Lung microvascular endothelial cell (primary cell): ENCODE results near the gene SLIT1. TPM values are rescaled to one million over a fixed set of nuclear protein-coding genes. Genes with fewer than 3 reads are reported as not detected.

Experiments
- DNase-seq, 2 donors: peaks; one replicate each; pipeline versions ENCODE4 v3.0.0 to v3.0.0-alpha.2; 2010; ENCODE audit warnings: low read depth in 2 of 2
- total RNA-seq: library from RNA; depleted of rRNA; stranded (reverse); fragments of >200 nt; gene quantifications from 2 replicates; pipeline ENCODE4 v1.2.1, GENCODE V29; 2014

The SLIT1 gene
- total RNA-seq, 1 donor from 2014 or later, result not detected

DNA sequence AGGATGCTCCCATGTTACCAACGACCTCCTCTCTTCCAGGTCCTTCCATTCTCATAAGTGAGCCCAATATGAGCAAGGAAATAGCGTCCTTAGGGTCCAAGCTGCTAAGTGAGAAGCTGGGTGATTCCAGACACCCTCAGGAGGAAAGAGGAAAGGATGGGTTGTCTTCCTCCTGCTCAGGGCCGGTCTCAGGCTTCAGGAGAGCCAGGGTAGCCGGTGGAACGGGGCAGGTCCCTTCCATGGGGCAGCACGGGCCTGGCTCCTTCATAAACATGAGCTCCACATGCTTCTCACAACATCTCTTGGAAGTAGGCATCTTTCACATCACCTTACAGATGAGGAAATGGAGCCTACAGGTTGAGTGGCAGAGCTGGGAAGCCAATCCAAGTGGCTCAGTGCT, 12.7 kb downstream of the SLIT1 start:
- no peak for DNase-seq

DNA sequence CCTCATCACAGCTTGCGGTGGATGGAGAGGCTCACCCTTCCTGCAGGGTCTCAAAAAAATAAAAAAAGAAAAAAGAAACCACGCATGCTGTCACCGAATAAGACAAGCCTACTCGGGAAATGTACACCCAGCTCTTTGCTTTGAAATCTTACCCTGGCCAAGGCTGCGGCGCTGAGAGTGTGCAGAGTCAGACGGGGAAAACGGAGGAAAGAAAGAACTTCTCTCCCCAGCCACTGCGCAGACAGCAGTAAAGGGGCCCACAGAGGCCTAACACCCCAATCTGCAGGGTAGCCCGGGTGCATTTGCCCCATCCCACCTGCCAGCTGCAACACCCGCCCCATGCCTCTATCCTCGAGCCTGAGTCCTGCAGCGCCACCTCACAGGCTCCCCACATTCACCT, 14.8 kb downstream of the SLIT1 start:
- no peak for DNase-seq

DNA sequence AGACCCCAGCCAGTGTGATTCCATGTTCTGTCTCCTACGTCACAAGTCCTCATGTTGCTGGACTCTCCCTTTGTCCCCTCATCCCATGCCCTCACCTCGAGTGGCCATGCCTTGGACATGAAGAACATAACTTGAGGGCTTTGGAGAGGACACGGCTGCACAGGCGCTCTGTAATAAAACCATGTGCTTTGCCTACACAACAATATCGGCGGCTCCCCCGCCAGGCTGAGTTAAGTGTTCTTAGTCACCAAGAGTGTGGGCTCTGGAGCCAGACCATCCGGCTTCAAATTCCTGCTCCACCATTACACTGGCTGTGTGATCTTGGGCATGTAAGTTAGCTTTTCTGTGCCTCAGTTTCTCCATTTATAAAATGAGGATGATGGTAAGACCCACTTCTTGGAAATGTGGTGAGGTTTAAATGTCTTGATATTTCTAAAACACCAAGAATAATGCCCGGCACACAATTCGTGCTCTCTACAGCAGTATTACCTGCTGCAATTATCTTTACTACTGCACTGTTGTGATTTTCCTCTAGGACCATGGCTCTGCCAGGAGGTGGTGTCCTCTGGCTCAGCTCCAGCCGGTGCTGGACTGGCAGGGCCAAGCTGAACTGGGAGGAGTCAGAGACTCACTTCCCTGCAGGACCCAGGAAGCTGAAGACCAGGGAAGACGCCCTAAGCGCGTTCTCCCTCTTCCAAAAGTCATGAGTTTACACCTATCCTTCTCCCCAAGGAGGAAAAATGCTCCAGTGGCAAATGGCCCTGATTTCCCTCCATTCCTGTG, 15.7 kb downstream of the SLIT1 start:
- DNase-seq, result no peak

DNA sequence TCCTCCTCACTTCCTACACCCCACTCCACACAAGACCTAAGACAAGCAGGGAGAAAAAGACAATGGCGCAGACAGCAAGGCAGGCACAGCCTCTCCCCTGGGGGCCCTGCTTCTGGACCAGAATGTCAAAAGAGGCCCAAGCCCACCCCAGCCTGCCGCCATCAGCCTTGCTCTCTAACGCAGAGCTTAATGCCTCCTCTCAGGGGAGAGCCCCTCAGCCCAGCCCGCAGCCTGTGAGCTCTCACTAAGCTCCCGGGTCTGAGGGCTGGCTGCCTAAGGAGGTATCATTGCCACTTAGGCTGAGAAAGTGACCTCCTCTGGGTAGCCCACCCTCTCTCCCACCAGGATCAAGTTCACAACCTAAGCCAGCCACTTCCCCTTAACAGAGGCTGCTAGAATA, 16.7 kb downstream of the SLIT1 start:
- no peak for DNase-seq

DNA sequence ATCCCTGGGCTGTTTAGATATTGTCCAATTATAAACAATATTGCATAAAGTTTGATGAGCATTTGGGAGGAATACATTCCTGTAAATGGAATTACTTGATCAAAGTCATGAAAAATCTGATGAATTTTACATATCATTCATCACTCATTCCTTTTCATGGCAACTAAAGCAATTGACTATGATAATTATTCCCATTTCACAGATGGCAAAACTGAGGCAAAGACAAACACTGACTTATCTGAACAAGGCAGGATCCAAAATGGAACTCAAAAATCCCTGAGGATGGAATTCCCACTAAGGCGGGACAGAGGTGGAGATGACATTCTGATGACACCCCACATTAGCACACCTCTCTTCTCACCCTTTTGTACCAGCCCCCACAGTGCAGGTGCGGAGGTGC, 17.1 kb downstream of the SLIT1 start:
- DNase-seq, result no peak

DNA sequence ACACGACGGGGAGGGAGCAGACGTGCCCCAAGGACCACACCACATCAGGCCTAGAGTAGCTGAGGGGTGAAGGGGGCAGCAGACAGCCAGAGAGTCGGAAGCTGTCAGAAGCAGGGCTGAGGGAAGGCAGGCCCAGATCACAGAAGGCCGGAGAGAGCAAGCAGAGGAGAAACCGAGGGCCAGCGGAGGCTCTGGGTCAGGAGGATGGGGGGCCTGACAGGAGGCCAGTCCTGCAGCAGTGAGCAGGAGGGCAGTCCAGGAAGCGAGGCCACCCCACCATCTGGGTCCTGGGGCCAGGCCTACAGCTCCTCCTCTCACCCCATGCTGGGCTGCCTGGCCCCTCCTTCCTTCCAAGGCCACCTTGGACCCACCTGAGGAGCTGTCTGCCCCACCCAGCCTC, 20.3 kb downstream of the SLIT1 start:
- DNase-seq, result no peak

DNA sequence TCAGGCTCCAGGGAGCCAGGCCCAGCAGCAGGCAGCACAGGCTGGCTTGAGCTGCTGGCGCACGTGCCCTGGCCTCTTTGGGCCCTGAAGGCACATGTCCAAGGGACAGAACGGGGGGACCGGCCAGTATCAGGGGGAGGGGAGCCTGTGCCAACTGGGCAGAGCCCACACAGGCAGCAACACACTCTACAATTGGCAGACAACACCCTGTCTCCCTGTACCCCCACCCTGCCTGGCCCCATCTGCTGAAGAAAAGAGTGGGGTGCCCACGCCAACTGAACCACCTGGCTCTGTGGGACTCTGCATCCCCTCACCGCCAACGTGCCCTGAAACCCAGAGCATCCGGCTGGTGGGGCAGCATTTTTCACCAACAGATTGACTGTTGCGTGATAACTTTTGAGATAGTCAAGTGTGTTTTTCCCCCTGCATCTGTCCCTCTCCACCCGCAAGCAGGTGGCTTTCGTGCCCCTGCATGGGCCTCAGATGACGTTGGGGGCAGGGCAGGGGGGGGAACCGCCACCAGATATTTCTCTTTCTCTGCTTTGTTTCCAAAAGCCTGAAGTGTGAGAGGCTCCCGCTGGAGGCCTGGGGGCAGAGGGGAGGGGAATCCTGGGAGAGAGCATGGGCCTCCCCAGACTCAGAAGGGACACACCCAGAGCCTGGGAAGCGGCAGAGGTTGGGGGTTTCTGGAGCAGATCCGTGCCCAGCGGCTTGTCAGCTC, 21.8 kb downstream of the SLIT1 start:
- DNase-seq, result no peak

DNA sequence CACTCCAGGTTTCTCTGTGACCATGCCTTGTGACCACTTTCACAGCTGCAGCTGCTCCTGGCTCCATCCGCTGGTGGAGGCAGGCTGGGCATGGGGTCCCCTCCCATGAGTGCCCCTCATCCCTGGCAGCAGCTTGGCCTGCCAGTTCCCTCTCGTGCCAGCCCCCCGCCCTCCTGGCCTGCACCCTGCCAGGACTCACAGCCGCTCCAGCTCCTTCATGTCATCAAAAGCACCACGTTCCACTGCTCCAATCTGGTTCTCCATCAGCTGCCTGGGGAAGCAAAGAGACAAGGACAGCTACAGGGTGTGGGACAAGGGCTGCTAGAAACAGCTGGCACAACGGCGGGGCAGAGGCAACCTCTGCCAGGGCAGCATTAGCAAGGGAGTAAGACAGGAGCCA, 22.6 kb downstream of the SLIT1 start:
- no peak for DNase-seq

DNA sequence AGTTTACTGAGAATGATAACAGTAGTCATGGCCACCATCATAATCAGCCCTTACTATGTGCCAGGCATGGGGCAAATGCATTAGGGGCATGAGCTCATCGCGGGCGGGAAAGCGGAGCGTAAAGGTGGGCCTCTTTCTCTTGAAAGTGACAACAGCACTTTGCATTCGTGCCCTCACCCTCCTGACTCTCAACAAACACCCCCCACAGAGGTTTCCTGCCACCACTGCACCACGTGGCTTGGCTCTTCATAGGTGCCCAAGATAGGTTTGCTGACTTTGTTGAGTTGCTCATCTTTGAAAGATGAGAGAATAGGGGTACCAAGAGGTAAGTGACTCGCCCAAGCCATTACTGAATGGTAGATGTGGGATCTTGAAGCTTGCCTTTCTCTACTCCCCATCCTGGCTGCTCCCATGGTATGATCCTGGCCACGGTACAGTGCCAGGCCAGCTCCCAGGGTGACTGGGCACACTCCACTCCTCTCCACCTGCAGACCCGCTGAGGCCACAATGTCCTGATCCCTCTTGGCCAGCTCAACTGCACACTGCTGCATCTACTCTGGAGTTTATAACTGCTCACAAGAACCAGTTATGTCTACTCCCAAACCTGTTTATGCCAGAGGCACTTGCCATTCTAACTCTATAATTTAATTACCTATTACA, 26.0 kb downstream of the SLIT1 start:
- no peak for DNase-seq

DNA sequence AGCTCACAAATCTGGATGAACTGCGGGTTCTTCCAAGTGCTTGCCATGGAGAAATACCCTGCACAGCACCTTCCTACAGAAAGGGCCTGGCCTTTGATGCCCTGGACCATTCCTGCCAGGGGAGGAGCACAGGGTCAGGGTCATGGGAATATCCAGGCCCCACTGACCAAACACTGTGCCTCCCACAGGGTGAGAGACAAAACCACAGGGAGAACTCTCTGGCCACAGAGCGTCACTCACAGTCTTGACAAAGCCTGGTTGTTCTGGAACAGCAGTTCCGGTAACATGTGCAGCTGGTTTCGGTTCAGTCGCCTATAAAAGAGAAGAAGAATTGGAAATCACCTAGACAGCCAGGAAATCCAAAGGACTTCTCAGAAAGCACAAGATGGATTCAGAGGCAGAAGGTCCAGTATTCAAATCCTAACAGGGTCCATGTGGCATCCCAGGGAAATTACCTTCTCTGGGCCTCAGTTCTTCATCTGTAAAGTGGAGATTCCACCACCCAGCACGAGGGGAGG, 28.1 kb downstream of the SLIT1 start:
- no peak for DNase-seq

DNA sequence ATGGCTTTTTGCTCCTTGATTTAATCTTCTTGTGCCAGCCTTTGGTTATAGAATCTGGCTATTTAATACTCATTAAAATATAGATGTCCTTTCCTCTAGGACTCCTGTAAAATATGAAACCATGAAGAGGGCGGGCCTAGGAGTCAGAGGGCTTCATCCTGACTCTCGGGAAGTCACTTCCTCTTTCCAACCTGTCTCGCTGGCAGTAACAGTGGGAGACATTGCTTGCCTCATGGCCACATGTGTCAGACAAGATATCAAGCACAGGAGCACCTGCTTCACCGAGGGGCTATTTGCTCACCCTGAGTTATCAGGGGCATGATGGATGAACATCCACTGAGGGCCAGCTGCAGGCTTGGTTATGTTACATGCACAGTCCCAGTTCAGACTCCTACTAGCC, 31.0 kb downstream of the SLIT1 start:
- DNase-seq, result no peak

DNA sequence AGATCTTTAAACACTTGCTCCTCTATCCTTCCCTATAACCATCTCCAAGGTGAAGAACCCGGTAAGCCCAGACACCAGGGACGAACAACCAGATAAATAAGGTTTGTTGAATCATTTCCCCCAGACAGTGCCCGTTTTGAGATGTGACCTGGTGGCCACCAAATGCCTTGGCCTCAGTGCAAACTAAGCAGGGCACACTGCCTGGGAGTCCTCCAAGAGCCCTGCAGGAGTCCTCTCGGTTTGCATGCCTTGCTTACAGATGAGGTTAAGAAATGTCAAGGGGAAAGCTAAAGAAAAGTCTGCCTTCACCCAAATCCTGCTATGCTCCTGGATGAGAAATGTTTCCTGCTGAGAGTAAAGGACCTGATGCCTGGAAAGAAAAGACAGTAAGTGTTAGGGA, 31.6 kb downstream of the SLIT1 start:
- DNase-seq, result no peak

DNA sequence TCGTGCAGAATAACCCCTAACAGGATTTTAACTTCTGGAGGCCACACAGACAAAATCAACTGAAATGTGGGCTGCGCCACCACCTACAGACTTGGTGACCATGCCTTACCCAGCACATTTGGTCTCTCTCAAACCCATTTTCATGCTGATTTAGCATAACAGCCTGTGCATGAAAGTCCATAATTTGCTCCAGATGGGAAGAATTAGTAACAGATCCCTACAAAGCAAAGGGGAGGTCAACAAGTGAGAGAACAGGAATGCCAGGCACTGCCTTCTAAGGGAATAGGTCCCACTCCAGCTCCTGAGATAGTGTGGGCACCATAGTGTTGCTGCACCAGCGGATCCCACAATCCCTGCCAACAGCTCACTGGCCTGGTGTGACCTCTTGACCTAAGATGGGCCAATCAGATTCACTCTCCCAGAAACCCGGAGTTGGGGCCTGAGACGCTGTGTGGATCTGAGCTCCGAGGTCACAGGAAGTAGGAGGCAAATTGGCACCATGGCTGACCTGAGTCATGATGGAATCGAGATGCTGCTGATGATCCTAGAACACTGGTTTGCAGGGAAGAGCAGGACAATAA, 32.4 kb downstream of the SLIT1 start:
- DNase-seq, result no peak

DNA sequence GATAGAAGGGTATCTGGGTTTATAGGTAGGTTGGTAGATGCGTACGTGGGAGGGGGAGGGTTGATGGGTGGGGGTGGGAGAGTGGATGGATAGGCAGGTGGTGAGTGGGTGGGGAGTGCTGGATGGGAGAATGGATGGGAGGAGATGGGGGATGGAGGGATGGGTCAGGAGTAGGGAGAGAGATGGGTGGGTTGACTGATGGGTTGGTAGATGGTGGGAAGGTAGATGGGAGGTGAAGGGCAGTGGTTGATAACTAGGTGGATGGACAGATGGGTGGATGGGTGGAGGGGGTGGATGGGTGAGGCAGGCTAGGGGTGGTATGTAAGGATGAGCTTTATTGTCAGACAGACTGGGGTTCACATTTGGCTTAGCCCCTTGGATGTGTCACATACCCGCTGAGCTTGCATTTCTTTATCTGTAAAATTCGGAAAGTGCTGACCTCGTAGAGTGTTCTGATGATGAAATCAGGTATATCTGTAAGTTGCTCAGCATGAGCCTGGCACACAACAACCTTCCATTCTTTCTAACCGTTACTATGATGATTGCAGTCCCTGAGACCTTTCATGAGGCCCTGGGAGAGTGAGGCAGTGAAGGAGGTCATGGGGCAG, 34.3 kb downstream of the SLIT1 start:
- no peak for DNase-seq

DNA sequence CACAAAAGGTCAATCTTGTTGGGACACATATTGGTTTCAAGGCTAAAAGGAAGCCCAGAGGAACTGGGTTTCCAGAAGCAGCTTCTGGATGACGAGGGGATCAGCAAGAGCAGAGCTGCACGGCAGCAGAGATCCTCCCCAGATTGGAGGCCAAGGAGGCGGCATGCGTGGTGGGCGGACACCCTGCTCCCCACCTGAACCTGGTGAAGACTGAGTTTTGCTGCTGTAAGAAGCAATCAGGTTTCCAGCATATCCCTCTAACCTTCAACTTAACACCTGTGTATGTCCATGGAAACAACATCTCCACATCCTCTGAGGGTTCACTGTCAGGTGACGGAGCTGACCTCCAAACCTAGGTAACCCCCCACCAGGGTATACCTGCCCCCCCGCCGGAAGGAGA, 35.1 kb downstream of the SLIT1 start:
- no peak for DNase-seq

DNA sequence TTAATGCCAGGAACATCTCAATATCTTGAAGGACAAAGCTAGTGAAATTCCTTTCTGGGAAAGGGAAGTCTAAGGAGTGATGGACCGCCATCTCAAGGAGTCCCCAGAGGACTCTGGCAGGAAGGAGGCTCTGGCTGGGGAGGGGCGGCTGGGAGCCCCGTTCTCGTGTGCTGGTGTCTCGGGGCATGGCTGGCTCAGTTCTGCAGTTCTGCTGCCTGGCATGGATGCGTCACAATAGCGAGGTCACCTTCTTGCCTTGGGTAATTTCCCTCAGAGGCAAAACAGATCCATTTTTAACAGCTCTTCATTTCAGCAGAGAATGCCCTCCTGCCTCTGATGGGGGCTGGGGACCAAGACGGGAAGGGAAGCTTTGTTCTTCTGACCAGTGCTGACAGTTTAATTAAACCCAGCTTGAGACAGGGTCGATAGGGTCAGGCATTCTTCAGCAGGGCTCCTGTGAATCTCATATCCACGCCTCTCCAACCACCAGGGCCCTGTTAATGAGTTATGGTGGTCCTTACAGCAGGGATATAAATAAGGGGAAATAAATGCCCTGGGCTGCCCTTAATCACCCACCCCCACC, 35.7 kb downstream of the SLIT1 start:
- no peak for DNase-seq

DNA sequence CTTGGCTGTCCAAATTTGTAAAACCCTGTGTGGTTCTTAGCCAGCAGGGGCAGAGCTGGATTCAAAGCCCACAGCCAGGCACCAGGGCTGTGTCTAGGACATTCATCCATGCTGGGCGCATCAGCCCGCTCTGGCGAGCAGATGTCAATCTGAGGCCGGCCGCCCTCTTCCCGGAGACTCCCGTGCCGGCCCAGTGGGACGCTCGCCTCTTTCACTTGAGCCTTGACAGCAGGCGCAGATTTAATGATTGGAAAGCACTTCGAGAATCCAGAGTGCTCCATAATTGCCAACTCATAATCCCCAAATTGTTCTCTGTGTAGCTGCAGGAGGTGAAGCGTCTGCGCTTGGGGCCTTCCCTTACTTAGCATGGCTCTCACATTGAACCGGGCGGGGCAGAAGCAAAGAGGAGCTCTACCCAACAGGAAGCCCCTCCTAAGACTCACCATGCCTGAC, 36.7 kb downstream of the SLIT1 start:
- no peak for DNase-seq

DNA sequence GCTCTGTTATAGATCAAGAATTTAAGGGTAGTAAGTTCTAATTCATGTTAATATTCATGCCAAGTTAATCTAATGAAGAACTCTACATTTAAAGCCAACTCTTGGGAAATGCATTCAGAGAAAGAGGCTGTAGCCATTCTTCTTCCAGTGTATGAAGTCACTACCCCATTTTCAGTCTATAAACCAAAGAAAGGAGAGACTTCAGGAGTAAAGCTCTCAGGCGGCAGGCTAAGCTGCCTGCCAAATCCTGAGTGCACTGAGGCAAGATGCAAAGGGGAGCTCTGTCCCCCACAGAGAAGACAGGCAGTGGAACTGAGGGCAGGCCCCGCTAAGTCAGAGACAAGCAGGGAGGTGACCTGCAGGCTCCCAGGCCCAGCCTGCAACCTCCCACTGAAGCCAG, 41.5 kb downstream of the SLIT1 start:
- DNase-seq, result no peak

DNA sequence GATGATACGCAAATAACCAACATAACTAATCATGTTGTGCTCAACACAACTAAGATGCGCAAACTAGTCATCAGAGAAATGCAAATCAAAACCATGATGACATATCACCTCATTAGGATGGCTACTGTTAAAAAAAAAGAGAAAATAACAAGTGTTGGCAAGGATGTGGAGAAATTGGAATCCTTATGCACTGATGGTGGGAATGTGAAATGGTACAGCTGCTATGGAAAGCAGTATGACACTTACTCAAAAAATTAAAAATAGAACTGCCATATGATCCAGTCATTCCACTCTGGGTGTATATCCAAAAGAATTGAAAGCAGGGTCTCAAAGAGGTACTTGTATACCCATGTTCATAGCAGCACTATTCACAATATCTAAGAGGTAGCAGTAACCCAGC, 42.9 kb downstream of the SLIT1 start:
- DNase-seq, result no peak

DNA sequence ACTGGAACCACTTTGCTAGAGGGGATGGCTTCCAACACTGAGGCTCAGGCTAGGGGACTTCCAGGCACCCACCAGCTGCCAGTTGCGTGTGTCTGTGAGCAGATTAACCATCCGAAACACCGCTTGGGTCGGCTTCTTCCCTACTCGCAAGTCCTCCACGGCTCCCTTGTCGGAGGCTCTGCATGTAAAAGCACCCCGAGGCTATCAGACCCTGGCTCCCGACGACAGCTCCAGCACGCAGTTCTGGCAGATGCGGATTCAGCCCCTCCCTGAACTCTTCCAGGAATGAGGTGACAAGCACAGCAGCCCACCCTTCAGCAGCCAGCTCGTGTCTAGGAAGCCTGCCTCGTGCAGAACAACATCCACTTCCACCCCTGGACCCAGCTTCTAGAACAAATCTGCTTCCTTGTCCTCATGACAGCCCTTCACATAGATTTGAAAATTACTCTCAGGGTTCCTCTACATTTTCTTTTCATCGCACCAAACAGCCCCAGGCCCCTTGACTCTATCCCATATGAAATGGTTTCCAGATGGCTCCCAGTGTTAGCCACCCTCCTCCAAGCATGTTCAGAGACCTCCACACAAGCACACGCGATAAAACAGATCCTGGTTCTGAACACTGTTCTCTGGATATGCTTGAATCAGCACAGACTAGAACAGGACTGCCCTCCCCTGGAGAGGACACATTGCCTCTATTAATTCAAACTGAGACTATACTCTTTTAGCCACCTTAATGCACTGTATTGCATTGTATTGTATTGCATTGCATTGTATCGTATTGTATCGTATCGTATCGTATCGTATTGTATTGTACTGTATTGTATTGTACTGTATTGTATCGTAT, 44.6 kb downstream of the SLIT1 start:
- no peak for DNase-seq
